ENCODE data around the gene PUS3.
"Not testable (repeated sequence)": the region's sequence is repeated elsewhere in the genome, so short reads cannot be mapped to it uniquely, and the experiment has no call there.

DNA sequence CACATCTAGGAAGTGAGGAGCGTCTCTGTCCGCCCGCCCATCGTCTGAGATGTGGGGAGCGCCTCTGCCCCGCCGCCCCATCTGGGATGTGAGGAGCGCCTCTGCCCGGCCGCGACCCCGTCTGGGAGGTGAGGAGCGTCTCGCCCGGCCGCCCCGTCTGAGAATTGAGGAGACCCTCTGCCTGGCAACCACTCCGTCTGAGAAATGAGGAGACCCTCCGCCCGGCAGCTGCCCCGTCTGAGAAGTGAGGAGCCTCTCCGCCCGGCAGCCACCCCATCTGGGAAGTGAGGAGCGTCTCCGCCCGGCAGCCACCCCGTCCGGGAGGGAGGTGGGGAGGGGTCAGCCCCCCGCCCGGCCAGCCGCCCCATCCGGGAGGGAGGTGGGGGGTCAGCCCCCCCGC, 40.2 kb downstream of the PUS3 start:
- TF ChIP-seq, protein P1, sequence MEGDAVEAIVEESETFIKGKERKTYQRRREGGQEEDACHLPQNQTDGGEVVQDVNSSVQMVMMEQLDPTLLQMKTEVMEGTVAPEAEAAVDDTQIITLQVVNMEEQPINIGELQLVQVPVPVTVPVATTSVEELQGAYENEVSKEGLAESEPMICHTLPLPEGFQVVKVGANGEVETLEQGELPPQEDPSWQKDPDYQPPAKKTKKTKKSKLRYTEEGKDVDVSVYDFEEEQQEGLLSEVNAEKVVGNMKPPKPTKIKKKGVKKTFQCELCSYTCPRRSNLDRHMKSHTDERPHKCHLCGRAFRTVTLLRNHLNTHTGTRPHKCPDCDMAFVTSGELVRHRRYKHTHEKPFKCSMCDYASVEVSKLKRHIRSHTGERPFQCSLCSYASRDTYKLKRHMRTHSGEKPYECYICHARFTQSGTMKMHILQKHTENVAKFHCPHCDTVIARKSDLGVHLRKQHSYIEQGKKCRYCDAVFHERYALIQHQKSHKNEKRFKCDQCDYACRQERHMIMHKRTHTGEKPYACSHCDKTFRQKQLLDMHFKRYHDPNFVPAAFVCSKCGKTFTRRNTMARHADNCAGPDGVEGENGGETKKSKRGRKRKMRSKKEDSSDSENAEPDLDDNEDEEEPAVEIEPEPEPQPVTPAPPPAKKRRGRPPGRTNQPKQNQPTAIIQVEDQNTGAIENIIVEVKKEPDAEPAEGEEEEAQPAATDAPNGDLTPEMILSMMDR (IDR thresholded peaks at IDR 0.05; ENCODE audit: low read depth, low read length, poor library complexity, severe bottlenecking): not testable (repeated sequence)
- not testable (repeated sequence) for TF ChIP-seq EZH2phosphoT487 (IDR thresholded peaks at IDR 0.05; ENCODE audit: borderline replicate concordance, low read length)
